Measurements from ENCODE around the gene RIMBP2.

DNA sequence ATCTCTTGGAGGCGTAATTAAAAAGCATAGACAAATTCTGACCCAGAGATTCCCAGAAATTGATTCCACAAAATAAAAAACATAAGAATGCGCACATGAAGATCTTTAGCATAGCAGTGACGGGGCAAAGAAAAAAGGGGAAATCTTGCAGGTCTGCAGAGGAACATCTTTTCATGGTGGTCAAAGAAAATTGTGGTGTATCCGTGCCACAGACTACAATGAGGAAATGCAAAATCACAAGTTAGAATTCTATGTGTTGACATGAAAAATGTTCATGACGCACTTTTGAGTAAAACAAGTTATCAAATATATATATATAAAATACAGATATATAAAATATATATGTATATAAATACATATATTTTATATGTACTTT lies 101.6 kb downstream of the RIMBP2 start:
- TF ChIP-seq, protein P1, sequence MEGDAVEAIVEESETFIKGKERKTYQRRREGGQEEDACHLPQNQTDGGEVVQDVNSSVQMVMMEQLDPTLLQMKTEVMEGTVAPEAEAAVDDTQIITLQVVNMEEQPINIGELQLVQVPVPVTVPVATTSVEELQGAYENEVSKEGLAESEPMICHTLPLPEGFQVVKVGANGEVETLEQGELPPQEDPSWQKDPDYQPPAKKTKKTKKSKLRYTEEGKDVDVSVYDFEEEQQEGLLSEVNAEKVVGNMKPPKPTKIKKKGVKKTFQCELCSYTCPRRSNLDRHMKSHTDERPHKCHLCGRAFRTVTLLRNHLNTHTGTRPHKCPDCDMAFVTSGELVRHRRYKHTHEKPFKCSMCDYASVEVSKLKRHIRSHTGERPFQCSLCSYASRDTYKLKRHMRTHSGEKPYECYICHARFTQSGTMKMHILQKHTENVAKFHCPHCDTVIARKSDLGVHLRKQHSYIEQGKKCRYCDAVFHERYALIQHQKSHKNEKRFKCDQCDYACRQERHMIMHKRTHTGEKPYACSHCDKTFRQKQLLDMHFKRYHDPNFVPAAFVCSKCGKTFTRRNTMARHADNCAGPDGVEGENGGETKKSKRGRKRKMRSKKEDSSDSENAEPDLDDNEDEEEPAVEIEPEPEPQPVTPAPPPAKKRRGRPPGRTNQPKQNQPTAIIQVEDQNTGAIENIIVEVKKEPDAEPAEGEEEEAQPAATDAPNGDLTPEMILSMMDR (optimal IDR thresholded peaks at IDR 0.05 in 1 of 3, IDR thresholded peaks at IDR 0.05 in 1 of 3, conservative IDR thresholded peaks at IDR 0.05 in 1 of 3; ENCODE audit: extremely low read depth in 1 of 3, insufficient read depth in 2 of 3, low read length in 3 of 3): no peak
- TF ChIP-seq EZH2 (IDR thresholded peaks at IDR 0.05; ENCODE audit: low read length): no peak
